H1 (cell line): ENCODE results near the gene PTPRT. TPM values are rescaled to one million over a fixed set of nuclear protein-coding genes. Genes with fewer than 3 reads are reported as not detected.

Source experiments
- CTCF ChIA-PET: fragments of 300-600 bp; sonication (Branson Sonifier 250); formaldehyde crosslinking; loops from one replicate; lab custom pipeline; 2021; ENCODE audit not compliant: partially characterized antibody; lab: Charles Lee
- POLR2A ChIA-PET: fragments of 300-600 bp; sonication (Branson Sonifier 250); formaldehyde crosslinking; loops from one replicate; lab custom pipeline; 2021; ENCODE audit warnings: inconsistent platforms; ENCODE audit not compliant: partially characterized antibody; lab: Charles Lee
- DNase-seq, 2 experiments: peaks; one replicate each; pipeline versions ENCODE4 v3.0.0 to v3.0.0-alpha.2; 2010 to 2022; ENCODE audit warnings: low spot score in 2 of 2, low read depth in 1 of 2, mixed read lengths in 1 of 2
- FAIRE-seq: peaks from 2 replicates; lab custom pipeline; 2011; peaks lifted over from hg19 to GRCh38; lab: Jason Lieb, UNC
- H2AFZ ChIP-seq: 2 replicates; pipeline ENCODE4 v1.8.1; 2012; ENCODE audit warnings: low read length, inconsistent platforms
- H2AK5ac ChIP-seq: 2 replicates; pipeline ENCODE4 v1.6.1; 2013; ENCODE audit warnings: low read depth, low read length
- H2BK120ac ChIP-seq: replicated peaks from 2 replicates; pipeline ENCODE3; 2013; ENCODE audit warnings: low read depth, low read length, inconsistent platforms
- H2BK12ac ChIP-seq: 2 replicates; pipeline ENCODE4 v1.6.1; 2013; ENCODE audit warnings: low read depth, low read length
- H2BK15ac ChIP-seq: 2 replicates; pipeline ENCODE4 v1.6.1; 2013; ENCODE audit warnings: low read length
- H2BK20ac ChIP-seq: 2 replicates; pipeline ENCODE4 v1.6.1; 2013; ENCODE audit warnings: low read length
- H2BK5ac ChIP-seq: 2 replicates; pipeline ENCODE4 v1.6.1; 2013; ENCODE audit warnings: low read depth, low read length
- H3K14ac ChIP-seq: 2 replicates; pipeline ENCODE4 v1.6.1; 2013; ENCODE audit warnings: inconsistent platforms; ENCODE audit not compliant: insufficient read length
- H3K18ac ChIP-seq: 2 replicates; pipeline ENCODE4 v1.6.1; 2013; ENCODE audit warnings: low read length; ENCODE audit errors: extremely low read depth
- H3K23ac ChIP-seq: 2 replicates; pipeline ENCODE4 v1.6.1; 2013; ENCODE audit warnings: inconsistent platforms; ENCODE audit not compliant: insufficient read length
- H3K23me2 ChIP-seq: 2 replicates; pipeline ENCODE4 v1.6.1; 2013; ENCODE audit warnings: low read depth, low read length
- H3K27ac ChIP-seq: 2 replicates; pipeline ENCODE4 v1.6.1; 2011; ENCODE audit warnings: low read depth, low read length, inconsistent platforms
- H3K27me3 ChIP-seq, 4 experiments: replicated peaks in 1 of 4; 1 replicate in 1 of 4; 2 replicates in 3 of 4; pipeline versions ENCODE4 v1.6.1 to v1.8.1; 2011 to 2013; ENCODE audit warnings: low read length in 3 of 4, mild to moderate bottlenecking in 3 of 4, inconsistent platforms in 2 of 4, mixed read lengths in 2 of 4, moderate library complexity in 1 of 4; ENCODE audit not compliant: control insufficient read depth in 3 of 4, insufficient read depth in 3 of 4; ENCODE audit errors: extremely low read depth in 1 of 4
- H3K36me3 ChIP-seq, 4 experiments: 2 replicates each; pipeline versions ENCODE4 v1.6.1 to v1.8.1; 2011 to 2013; ENCODE audit warnings: mild to moderate bottlenecking in 4 of 4, low read length in 3 of 4, moderate library complexity in 2 of 4, control low read depth in 1 of 4, inconsistent platforms in 1 of 4; ENCODE audit not compliant: insufficient read depth in 4 of 4, control insufficient read depth in 2 of 4
- H3K4ac ChIP-seq: replicated peaks from 2 replicates; pipeline ENCODE3; 2013; ENCODE audit warnings: low read length, low read depth, mixed read lengths, inconsistent platforms; ENCODE audit not compliant: insufficient read length
- H3K4me1 ChIP-seq, 4 experiments: replicated peaks in 1 of 4; 1 replicate in 1 of 4; 2 replicates in 3 of 4; pipeline versions ENCODE4 v1.6.1 to v1.8.1; 2011 to 2013; ENCODE audit warnings: low read length in 3 of 4, inconsistent platforms in 2 of 4, mixed read lengths in 1 of 4; ENCODE audit not compliant: insufficient read depth in 4 of 4, control insufficient read depth in 3 of 4
- H3K4me2 ChIP-seq, 2 experiments: 2 replicates each; pipeline versions ENCODE4 v1.6.1 to v1.8.1; 2011 to 2013; ENCODE audit warnings: low read depth in 2 of 2, low read length in 2 of 2, control low read depth in 1 of 2, inconsistent platforms in 1 of 2, mild to moderate bottlenecking in 1 of 2; ENCODE audit not compliant: insufficient read depth in 1 of 2
- H3K4me3 ChIP-seq, 4 experiments: fragments of 200-600, 300-600 bp in 1 of 4; sonication (generic), shearing (Covaris generic), sonication (Bioruptor Twin) in 1 of 4; 2 replicates each; pipeline versions ENCODE4 v1.5.1 to v1.8.1; 2011 to 2016; ENCODE audit warnings: low read length in 4 of 4, low read depth in 3 of 4, control low read depth in 2 of 4, inconsistent platforms in 2 of 4, mild to moderate bottlenecking in 2 of 4, mixed read lengths in 1 of 4, moderate library complexity in 1 of 4; ENCODE audit not compliant: insufficient read depth in 2 of 4; ENCODE audit errors: extremely low read depth in 1 of 4
- H3K56ac ChIP-seq: replicated peaks from 2 replicates; pipeline ENCODE3; 2013; ENCODE audit warnings: low read depth, mild to moderate bottlenecking, mixed read lengths, low read length, inconsistent platforms; ENCODE audit not compliant: insufficient read length
- H3K79me1 ChIP-seq: 2 replicates; pipeline ENCODE4 v1.6.1; 2013; ENCODE audit warnings: low read depth, low read length, control low read depth
- H3K79me2 ChIP-seq, 2 experiments: 2 replicates each; pipeline versions ENCODE4 v1.6.1 to v1.8.1; 2012 to 2013; ENCODE audit warnings: low read length in 2 of 2, mild to moderate bottlenecking in 2 of 2, inconsistent platforms in 1 of 2; ENCODE audit not compliant: insufficient read depth in 2 of 2, control insufficient read depth in 1 of 2
- H3K9ac ChIP-seq, 4 experiments: replicated peaks in 1 of 4; 1 replicate in 1 of 4; 2 replicates in 3 of 4; pipeline versions ENCODE4 v1.6.1 to v1.8.1; 2011 to 2013; ENCODE audit warnings: low read depth in 3 of 4, low read length in 3 of 4, control low read depth in 2 of 4, mild to moderate bottlenecking in 2 of 4, moderate library complexity in 2 of 4, inconsistent platforms in 1 of 4; ENCODE audit errors: extremely low read depth in 1 of 4
- H3K9me3 ChIP-seq, 2 experiments: 2 replicates each; pipeline versions ENCODE4 v1.6.1 to v1.8.1; 2012 to 2013; ENCODE audit warnings: mild to moderate bottlenecking in 2 of 2, moderate library complexity in 2 of 2, control low read depth in 1 of 2, inconsistent platforms in 1 of 2, low read depth in 1 of 2, low read length in 1 of 2, mixed read lengths in 1 of 2; ENCODE audit not compliant: insufficient read depth in 2 of 2
- H4K20me1 ChIP-seq, 2 experiments: replicated peaks in 1 of 2; 2 replicates each; pipeline versions ENCODE3 to v1.8.1; 2011 to 2013; ENCODE audit warnings: inconsistent platforms in 2 of 2, low read length in 2 of 2, mild to moderate bottlenecking in 1 of 2; ENCODE audit not compliant: insufficient read depth in 2 of 2, control insufficient read depth in 1 of 2
- H4K5ac ChIP-seq: 2 replicates; pipeline ENCODE4 v1.6.1; 2013; ENCODE audit warnings: low read length, low read depth, mixed read lengths, inconsistent platforms; ENCODE audit not compliant: insufficient read length
- H4K8ac ChIP-seq: 2 replicates; pipeline ENCODE4 v1.8.0; 2013; ENCODE audit warnings: mild to moderate bottlenecking, moderate library complexity, low read length, inconsistent platforms; ENCODE audit not compliant: insufficient read depth; ENCODE audit errors: extremely low read depth
- H4K91ac ChIP-seq: replicated peaks from 2 replicates; pipeline ENCODE3; 2013; ENCODE audit warnings: low read length, mixed read lengths, inconsistent platforms; ENCODE audit not compliant: insufficient read length
- BCL11A ChIP-seq, 2 experiments: IDR thresholded peaks; one replicate each; pipeline ENCODE4 v1.6.1; 2011; ENCODE audit warnings: low read depth in 2 of 2, low read length in 2 of 2, mild to moderate bottlenecking in 2 of 2
- CEBPB ChIP-seq: IDR thresholded peaks from 2 replicates; pipeline ENCODE4 v1.6.1; 2012; ENCODE audit warnings: low read depth, low read length
- E2F6 ChIP-seq: IDR thresholded peaks from 2 replicates; pipeline ENCODE4 v1.6.1; 2012; ENCODE audit warnings: inconsistent platforms
- FOSL1 ChIP-seq: IDR thresholded peaks from 2 replicates; pipeline ENCODE4 v1.6.1; 2011; ENCODE audit warnings: mild to moderate bottlenecking, low read depth, low read length, moderate library complexity; ENCODE audit not compliant: insufficient read depth
- GABPA ChIP-seq: IDR thresholded peaks from 2 replicates; pipeline ENCODE4 v1.6.1; 2011; ENCODE audit warnings: mild to moderate bottlenecking, low read length, moderate library complexity, borderline replicate concordance; ENCODE audit not compliant: insufficient read depth
- GTF2F1 ChIP-seq: IDR thresholded peaks from 2 replicates; pipeline ENCODE4 v1.6.1; 2012; ENCODE audit warnings: low read depth, low read length, improper control_type of control experiment, borderline replicate concordance
- POLR2A ChIP-seq, 2 experiments: IDR thresholded peaks; 1 replicate in 1 of 2; 2 replicates in 1 of 2; pipeline ENCODE4 v1.6.1; 2011; ENCODE audit warnings: low read depth in 2 of 2, low read length in 2 of 2, mild to moderate bottlenecking in 2 of 2; ENCODE audit errors: control extremely low read depth in 1 of 2
- RFX5 ChIP-seq: IDR thresholded peaks from 2 replicates; pipeline ENCODE4 v1.6.1; 2011; ENCODE audit warnings: low read depth, low read length, improper control_type of control experiment, borderline replicate concordance
- RXRA ChIP-seq: IDR thresholded peaks from 2 replicates; pipeline ENCODE4 v1.6.1; 2011; ENCODE audit warnings: low read depth, mild to moderate bottlenecking, low read length, moderate library complexity; ENCODE audit not compliant: insufficient read depth
- SIN3A ChIP-seq, 2 experiments: IDR thresholded peaks in 1 of 2; conservative IDR thresholded peaks in 1 of 2; 2 replicates each; pipeline ENCODE4 v1.6.1; 2011 to 2012; ENCODE audit warnings: low read length in 2 of 2, improper control_type of control experiment in 1 of 2, low read depth in 1 of 2, mild to moderate bottlenecking in 1 of 2
- SP1 ChIP-seq: IDR thresholded peaks from 2 replicates; pipeline ENCODE4 v1.6.1; 2011; ENCODE audit warnings: low read depth, low read length
- SP4 ChIP-seq: IDR thresholded peaks from 2 replicates; pipeline ENCODE4 v1.6.1; 2012; ENCODE audit warnings: low read length, inconsistent platforms
- SUZ12 ChIP-seq: fragments of 200-600 bp; sonication (generic); IDR thresholded peaks from 2 replicates; pipeline ENCODE4 v1.6.1; 2012; ENCODE audit warnings: mild to moderate bottlenecking, inconsistent platforms, low read length, moderate library complexity, mixed read lengths
- WGBS, 2 experiments: shearing (Covaris generic) in 1 of 2; methylation state at CpG; one replicate each; pipeline versions ENCODE4 v1.1.6 to v1.1.7; 2013 to 2015; ENCODE audit warnings: low lambda C conversion rate in 2 of 2, mixed read lengths in 2 of 2, inconsistent platforms in 1 of 2, low coverage in 1 of 2, missing lambda C conversion rate in 1 of 2; ENCODE audit not compliant: insufficient replicate concordance in 2 of 2, insufficient coverage in 1 of 2, insufficient read length in 1 of 2; ENCODE audit errors: extremely low coverage in 1 of 2, missing lambda C conversion rate in 1 of 2; 5-methylcytosine and 5-hydroxymethylcytosine counted together
- polyA plus RNA-seq, 7 experiments: library from polyadenylated mRNA; depleted of rRNA in 3 of 7; stranded (reverse) in 5 of 7; unstranded in 2 of 7; fragments of >200 nt in 5 of 7; fragments of 200-250 nt in 2 of 7; gene quantifications; 1 replicate in 5 of 7; 2 replicates in 1 of 7; 4 replicates in 1 of 7; pipeline versions ENCODE4 v1.2.1 to v1.2.3, GENCODE V29; 2011 to 2013; ENCODE audit warnings: missing spikeins in 2 of 7, mixed read lengths in 2 of 7
- total RNA-seq: library from RNA; stranded (reverse); fragmentation: NEBNext Ultra II Directional; extraction: Animal tissue kit (Norgen Biotek cat#: 25700); gene quantifications from 2 replicates; pipeline ENCODE4 v1.2.1, GENCODE V29; 2021

Gene PTPRT
- total and polyA plus RNA-seq, 2 of the 8 experiments (the other 6 are each of a cell fraction or from before 2014, with no cell fraction given), result 0.33 to 1.8 TPM

- H3K18ac ChIP-seq, result no peak overlapping the region
- no peak overlapping the region for H3K23ac ChIP-seq
- H2AK5ac ChIP-seq, result no peak overlapping the region
- H2AFZ ChIP-seq, result no peak overlapping the region
- WGBS, 2 experiments, result 95% methylated on average over 5 of the region's 5 CpGs; no CpG with 5 or more reads in 1 of the 2 experiments
- no peak overlapping the region for H3K9ac ChIP-seq
- no peak overlapping the region for H2BK5ac ChIP-seq
- no peaks in the 10 kb centered on the region for H3K36me3 ChIP-seq
- CTCF ChIA-PET, result interaction anchor here (1.3 kb wide), 1 partner anchor 27 kb away, joined by 3 read pairs; no protein-coding TSS in a partner anchor
- no peak overlapping the region for H2BK12ac ChIP-seq
- H3K14ac ChIP-seq, result no peak overlapping the region
- H4K20me1 ChIP-seq, result no peaks in the 10 kb centered on the region
- H3K27me3 ChIP-seq, result no peaks in the 10 kb centered on the region
- no peaks in the 10 kb centered on the region for H3K23me2 ChIP-seq
- H3K4ac ChIP-seq, result no peak overlapping the region
- H3K4me3 ChIP-seq, result no peak overlapping the region
- no peak overlapping the region for H2BK15ac ChIP-seq
- H3K79me2 ChIP-seq, result no peaks in the 10 kb centered on the region
- no peak overlapping the region for H3K27ac ChIP-seq
- no peak overlapping the region for H3K56ac ChIP-seq
- no peak overlapping the region for H2BK20ac ChIP-seq
- no peaks in the 10 kb centered on the region for H3K79me1 ChIP-seq
- H3K4me2 ChIP-seq, result no peak overlapping the region
- DNase-seq (no peak), FAIRE-seq (no peak)
- H3K4me1 ChIP-seq, result no peaks in the 10 kb centered on the region; a peak in 1 of 7 replicates
- no peaks in the 10 kb centered on the region for H3K9me3 ChIP-seq
- no peak overlapping the region for H4K5ac ChIP-seq
- no peak overlapping the region for H4K8ac ChIP-seq
- POLR2A ChIA-PET, result no interaction called here
- no peak overlapping the region for H4K91ac ChIP-seq
- no peak overlapping the region for H2BK120ac ChIP-seq
- TF ChIP-seq SP4 (no peak), SUZ12 (no peak), SIN3A (conservative IDR thresholded peaks at IDR 0.05 in 1 of 2, IDR thresholded peaks at IDR 0.05 in 1 of 2; ENCODE audit: low read depth in 1 of 2, low read length in 2 of 2) (no peak), CEBPB (no peak), BCL11A (IDR thresholded peaks at IDR 0.05; ENCODE audit: low read depth in 2 of 2, low read length in 2 of 2) (no peak), RXRA (no peak), E2F6 (no peak), RFX5 (no peak), POLR2A (IDR thresholded peaks at IDR 0.05; ENCODE audit: control extremely low read depth in 1 of 2, low read depth in 2 of 2, low read length in 2 of 2) (no peak), GTF2F1 (no peak), FOSL1 (no peak), GABPA (no peak), SP1 (no peak)
Measured at GRCh38 chr20:43006651-43007375, 182.9 kb downstream of the PTPRT start.
